GM08714 (cell line): ENCODE results near the gene PIH1D1.

Experiments used
- H3K4me3 ChIP-seq: fragments of 200-500 bp; sonication (Bioruptor generic); 2 replicates; pipeline ENCODE4 v1.5.1; 2014; ENCODE audit warnings: mild to moderate bottlenecking, low read length, inconsistent platforms
- ZNF274 ChIP-seq: IDR thresholded peaks from 2 replicates; pipeline ENCODE4 v1.6.1; 2012; ENCODE audit warnings: mild to moderate bottlenecking, low read depth, low read length

PIH1D1 gene

DNA sequence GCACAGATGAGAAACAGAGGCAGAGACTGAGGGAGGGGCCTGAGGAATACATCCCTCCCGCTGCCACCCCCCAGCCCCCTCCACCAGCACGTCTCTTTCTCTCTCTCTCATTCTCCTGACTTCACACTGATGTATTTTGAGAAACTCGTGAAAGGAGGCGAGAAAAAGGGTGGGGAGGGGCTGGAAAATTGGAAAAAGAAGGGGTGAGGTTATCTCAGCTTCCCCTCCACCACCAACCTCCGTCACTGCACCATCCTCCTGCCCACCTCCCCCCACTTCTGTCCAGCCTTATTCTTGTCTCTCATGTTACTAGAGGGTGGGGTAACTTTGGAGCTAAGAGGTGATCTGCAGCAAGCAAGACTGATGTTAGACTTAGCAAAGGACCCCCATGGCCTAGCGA, 11.8 kb downstream of the PIH1D1 start:
- no peak for TF ChIP-seq ZNF274
- no peak overlapping the region for H3K4me3 ChIP-seq

DNA sequence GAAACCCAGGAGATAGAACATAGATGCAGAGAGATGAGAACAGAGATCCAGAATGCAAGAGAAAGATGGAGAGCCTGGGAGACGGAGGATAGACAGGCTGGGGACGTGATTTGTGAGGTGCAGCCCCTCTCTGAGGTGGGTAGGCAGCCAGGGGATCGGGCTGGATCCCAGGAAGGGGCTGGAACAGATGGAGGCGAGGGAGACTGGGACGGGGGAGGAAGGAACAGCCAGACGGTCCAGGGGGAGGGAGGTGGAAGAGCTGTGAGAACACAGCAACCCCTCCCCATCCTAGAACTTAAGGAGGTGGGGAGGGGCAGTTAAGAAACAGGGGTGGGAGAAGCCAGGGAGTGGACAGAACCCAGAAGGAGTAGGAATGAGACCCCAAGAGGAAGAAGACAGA, 13.4 kb downstream of the PIH1D1 start:
- no peak for TF ChIP-seq ZNF274
- H3K4me3 ChIP-seq, result no peak overlapping the region

DNA sequence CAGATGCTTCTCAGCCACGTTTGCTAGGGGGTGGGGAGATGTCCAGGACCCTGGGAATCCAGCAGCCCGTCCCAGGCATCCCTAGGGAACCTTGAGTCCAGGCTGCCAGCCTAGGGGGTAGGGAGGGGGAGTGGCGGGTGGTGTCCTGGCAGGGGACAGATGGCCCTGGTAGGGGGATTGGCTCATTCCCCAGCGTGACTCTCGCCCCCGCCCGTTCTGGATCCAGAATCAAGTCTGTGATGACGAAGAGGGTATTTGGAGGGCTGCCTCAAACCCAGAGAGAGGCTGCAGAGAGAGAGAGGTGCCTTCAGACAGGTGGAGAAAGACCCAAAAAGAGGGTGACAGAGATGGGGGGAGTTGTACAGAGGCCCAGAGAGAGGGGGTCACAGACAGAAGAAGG, 14.4 kb downstream of the PIH1D1 start:
- H3K4me3 ChIP-seq, result no peak overlapping the region
- no peak for TF ChIP-seq ZNF274

DNA sequence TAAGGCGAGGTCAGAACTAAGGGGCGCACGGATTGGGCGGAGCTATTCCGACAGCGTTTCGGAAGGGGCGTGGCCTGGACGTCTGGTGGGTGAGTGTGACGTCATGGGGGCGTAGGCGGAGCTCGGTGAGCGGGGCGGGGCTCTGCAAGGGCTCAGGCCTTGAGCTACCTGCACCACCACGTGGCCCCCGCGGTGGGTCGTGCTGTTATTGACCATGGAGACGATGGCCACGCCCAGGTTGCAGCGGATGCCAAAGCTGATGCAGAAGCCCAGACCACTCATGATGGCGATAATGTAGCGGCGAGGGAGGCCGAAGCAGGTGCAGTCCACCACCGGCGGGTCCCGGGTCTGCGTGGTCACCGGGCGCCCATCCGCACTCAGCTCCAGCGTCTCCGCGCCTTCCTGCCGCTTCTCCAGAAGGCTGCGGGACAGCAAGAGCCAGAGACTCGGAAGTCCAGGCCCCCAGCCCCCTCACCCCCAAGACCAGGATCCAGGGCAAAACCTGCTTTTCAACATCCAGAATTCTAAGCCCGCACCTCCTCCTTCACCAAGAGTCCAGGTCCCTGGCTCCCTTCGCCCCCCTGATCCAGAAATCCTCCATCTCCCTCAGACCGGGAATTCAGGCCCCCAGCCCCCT, 15.1 kb downstream of the PIH1D1 start:
- H3K4me3 ChIP-seq, result no peak overlapping the region
- TF ChIP-seq ZNF274, result no peak

DNA sequence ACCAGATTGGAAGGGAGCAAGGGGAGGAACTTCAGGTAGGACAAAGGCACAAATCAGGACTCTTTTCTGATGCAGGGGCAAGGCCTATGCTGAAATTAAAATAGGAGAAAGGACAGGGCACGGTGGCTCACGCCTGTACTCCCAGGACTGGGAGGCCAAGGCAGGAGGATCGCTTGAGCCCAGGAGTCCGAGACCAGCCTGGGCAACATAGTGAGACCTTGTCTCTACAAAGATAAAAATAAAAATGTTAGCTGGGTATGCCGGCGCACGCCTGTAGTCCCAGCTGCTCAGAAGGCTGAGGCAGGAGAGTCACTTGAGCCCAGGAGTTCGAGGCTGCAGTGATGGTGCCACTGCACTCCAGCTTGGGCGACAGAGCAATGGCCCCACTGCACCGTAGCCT, 15.9 kb downstream of the PIH1D1 start:
- no peak for TF ChIP-seq ZNF274
- no peak overlapping the region for H3K4me3 ChIP-seq

DNA sequence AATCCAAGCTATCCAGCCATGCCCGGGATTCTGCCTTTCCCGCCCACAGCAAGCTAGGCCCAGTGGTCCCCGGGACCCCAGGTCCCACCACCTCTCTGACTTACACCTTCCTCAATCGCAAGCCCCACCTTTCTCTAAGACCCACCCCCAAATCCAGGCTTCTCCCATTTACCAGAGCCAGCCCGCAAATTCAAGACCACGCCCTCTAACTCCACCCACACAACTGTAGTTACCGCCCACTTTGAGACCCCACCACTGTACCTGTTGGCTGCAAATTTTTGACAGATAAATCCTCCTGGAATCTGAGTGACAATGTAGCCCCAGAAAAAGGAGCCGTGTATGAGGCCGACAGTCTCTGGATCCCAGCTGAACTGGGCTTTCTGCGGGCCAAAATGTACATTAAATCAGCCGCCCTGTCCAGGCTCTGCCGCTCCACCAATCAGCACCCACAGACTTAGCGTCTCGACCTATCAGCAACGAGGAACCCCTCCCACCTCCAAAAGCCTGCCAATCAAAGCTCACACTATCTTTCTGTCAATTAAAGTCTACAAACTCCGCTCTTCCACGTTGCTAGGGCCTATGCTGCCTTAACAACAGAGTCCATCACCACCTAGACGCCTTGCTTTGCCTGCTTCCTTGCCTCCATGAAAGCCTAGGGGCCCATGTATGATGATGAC, 16.6 kb downstream of the PIH1D1 start:
- TF ChIP-seq ZNF274, result no peak
- no peak overlapping the region for H3K4me3 ChIP-seq

DNA sequence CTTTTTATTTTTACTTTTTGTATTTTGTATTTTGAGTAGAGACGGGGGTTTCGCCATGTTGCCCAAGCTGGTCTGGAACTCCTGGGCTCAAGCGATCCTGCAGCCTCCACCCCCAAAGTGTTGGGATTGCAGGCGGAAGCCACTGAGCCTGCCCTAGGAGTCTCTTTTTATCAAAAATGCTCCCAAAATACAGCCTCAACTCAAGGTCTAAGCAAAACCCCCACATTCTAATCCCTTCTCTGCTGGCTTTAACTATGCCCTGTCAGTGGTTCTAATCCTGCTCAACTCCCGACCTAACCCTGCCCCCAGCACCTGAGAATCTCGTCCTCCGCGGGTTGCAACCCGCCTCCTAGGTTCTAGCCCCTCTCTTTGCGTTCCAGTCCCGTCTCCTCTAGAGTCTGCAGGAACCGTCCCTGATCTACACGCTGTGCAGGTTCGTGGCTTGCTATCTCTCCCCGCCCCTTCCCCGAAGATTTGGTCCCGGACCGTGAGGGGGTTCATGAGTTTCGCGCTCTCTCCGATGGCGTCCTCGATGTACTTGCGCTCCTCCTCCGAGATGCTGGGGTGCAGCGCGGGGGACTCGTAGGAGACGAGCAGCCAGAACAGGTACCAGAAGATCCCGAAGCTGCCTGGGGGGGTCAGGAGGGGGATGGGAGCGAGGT, 18.2 kb downstream of the PIH1D1 start:
- H3K4me3 ChIP-seq, result no peak overlapping the region
- no peak for TF ChIP-seq ZNF274

DNA sequence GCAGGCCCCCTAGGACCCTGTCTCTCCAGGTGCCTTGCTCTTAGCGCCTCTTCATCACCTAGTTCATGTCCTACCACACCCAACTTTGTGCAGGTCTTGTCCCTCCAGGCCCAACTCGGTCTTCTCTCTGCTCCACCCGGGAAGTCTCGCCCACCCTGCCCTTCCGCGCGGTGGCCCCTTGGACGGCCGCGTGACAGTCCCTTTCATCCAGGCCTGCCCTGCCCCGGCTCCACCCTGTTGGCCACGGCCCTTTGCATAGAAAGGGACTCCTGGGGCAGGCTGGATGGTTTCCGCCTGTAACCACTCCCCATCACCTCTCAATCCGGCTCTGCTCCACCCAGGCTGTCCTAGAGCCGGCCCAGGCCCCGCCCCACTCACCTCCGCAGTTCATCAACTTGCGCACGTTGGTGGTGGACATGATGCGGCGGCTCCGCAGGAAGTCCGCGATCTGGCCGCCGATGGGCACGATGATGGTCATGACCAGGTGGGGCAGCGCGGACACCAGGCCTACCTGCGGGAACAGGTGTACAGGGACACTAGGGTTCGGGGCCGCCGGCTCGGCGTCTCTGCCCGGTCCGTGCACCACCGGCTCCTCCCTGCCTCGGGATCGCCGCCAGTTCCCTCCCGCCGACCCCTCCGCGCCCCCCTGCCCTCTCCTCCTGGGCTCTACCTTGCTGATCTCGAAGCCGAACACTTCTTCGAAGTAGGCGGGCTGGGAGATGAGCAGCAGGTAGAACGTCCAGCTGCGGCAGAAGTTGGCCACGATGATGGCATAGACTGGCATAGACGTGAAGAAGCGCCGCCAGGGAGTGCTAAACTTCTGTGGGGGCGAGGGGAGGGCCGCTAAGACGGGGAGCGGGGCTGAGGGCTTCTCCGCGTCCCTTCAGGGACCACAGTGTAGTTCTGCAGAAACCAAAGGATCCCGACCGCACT, 19.2 kb downstream of the PIH1D1 start:
- TF ChIP-seq ZNF274, result no peak
- H3K4me3 ChIP-seq, result no peak overlapping the region

DNA sequence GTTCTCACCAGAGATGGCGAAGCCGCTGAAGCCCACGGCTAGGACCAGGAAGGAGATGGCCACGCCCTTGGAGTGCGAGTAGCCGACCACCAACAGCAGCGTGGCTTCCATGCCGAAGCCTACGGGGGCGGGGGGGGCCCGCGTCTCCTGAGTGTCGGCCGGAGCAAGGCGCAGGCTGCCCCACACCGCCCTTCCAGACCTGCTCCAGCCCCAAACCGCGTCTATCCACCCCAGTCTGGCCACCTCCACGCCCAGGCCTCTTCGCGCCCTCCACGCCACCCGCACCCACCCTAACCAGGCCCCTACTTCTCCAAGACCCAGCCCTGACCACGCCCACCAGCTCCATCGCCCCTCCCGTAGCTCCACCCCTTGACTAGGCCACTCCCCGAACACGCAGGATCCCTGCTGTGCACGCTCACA, 20.3 kb downstream of the PIH1D1 start:
- no peak overlapping the region for H3K4me3 ChIP-seq
- no peak for TF ChIP-seq ZNF274

DNA sequence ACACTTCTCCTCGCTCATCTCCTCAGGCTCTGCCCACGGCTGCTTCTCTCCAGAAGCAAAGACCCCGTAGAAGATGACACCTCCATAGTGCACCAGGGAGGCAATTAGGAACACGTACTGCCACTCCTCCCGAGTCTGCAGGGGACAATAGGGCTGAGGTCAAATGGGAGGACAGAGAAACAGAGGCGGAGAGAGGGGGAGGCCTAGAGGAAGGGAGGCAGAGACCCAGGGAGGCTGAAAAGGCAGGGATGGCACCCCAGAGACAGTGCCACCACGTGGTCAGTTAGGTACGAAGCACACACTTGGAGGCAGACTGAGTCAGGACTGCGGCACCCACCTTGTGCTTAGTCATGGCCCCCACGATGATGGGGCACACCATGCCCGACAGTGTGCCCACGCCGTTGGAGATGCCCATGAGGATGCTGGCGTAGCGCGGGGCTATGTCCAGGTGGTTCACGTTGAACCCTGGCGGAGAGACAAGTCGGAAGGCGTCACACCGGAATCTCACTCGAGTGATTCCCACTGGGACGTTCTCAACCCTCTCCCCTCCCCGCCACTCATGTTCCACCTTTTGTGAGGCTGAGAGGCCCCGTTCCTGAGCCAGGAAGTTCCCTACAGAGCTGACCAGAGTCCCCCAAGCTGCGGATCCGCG, 20.8 kb downstream of the PIH1D1 start:
- no peak overlapping the region for H3K4me3 ChIP-seq
- no peak for TF ChIP-seq ZNF274

DNA sequence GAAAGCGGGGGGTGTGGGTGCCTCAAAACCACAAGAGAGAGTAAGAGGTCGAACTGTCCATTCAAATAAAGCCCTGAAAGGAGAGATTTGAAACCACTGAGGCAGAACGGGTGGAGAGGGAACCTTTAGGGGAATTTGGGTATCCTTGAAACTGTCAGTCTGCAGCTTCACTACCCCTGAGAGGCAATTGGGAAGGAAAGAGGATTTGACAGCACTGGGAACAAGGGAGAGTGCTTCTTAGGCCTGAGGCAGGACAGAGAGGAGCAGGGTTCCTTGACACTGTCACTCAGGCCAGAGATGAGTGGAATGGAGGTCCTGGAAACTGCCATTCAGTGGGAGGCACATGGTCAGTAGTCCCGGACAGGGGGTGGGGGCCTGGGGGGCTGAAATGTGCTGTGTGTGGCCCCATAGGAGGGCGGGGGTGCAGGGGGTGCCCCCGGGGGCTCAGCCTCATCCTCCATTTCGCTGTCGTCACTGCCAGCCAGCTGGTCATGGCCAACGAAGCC, 21.4 kb downstream of the PIH1D1 start:
- TF ChIP-seq ZNF274, result no peak
- no peak overlapping the region for H3K4me3 ChIP-seq

DNA sequence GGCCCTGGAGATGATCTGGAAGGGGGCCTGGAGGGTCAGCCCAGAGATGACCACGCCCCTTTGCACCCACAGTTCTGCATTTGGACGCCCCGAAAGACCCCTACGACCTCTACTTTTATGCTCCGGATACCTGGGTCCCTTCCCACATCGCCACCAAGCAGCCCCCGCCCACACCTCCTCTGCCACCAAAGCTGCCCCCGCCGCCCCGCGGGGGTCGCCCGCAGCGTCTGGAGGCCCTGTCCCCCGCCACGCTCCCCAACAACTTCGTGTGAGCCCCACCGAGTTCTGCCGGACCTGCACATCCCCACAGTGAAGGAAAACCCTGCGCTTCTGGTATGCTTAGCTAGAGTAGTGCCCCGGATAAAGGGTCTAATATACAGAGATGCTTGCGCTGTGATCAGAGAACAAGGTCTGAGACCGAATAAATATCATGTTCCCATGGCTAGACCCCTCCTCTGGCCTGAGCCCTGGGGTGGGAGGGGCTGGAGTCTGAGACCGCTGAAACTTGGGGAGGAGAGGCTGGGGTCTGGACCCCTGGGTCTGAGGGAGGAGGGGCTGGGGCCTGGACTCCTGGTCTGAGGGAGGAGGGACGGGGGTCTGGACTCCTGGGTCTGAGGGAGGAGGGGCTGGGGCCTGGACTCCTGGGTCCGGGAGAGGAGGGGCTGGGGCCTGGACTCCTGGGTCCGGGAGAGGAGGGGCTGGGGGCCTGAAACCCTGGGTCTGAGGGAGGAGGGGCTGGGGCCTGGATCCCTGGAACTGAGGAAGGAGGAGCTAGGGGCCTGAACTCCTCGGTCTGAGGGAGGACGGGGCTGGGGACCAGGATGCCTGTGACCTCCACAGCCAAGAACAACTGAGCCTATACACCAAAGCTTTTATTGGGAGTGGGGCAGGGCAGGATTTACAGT, 22.8 kb downstream of the PIH1D1 start:
- no peak overlapping the region for H3K4me3 ChIP-seq
- no peak for TF ChIP-seq ZNF274
